Adipose tissue (tissue), 3 donors: ENCODE results near the gene OBSCN. TPM values are rescaled to one million over a fixed set of nuclear protein-coding genes. Genes with fewer than 3 reads are reported as not detected.

ENCODE experiments used
- H3K27ac ChIP-seq: one replicate; pipeline ENCODE4 v1.5.1; 2013; ENCODE audit warnings: low read depth, low read length
- WGBS, 3 donors: extraction: QIAGEN DNeasy Blood & Tissue Kit; methylation state at CpG; one replicate each; pipeline ENCODE4 v1.1.7; 2013; 5-methylcytosine and 5-hydroxymethylcytosine counted together
- polyA plus RNA-seq, 3 donors: library from polyadenylated mRNA; stranded (reverse); fragments of 200-250 nt; gene quantifications; one replicate each; pipeline ENCODE4 v1.2.3, GENCODE V29; 2013
- donor health status: healthy with polysubstance abuse.
- donor health status: Bipolar disorder and iron deficiency.
- donor health status: healthy.

Gene OBSCN
- polyA plus RNA-seq, 3 donors, result 3.0 to 7.9 (median 3.2) TPM

DNA sequence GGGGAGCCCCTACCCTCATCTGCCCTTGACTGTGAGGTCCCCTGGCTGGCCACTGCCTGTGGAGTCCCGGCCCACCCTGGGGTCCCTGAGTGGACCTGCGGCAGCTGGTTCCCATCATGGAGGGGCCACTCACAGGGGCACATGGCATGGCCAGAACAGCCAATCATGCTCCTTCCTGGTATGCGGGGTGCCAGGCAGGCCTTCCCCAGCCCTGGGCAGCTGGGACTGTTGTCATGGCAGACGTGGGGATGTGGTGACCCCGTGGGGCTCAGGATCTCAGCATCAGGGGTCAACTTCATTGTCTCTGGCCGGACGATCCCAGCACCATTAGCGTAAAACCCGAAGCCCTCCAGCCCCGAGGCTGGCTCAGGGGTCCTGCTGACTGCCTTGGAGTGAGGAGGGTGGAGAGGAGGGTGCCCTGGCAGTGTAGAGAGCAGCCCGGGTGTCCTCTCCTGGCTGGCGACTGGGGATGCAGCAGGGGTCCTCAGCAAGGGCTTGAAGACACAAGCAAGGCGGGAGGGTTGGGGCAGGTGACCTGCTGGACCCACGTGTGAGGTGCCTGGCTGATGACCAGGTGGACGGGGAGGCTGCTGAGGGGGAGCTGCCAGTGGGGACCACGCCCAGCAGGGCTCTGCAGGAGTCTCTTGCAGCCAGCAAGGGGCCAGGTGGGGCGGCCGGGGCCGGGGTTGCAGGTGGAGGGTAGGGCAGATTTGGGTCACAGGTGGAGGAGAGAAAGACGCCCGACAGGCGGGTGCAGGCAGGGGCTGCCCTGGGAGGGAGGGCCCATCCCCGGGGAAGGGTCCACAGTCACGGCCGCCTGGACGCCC is 153.7 kb downstream of the OBSCN start:
- WGBS, 3 donors, result 82 to 85% (median 83%) methylated on average over 26 of the region's 26 CpGs
- no peak overlapping the region for H3K27ac ChIP-seq

DNA sequence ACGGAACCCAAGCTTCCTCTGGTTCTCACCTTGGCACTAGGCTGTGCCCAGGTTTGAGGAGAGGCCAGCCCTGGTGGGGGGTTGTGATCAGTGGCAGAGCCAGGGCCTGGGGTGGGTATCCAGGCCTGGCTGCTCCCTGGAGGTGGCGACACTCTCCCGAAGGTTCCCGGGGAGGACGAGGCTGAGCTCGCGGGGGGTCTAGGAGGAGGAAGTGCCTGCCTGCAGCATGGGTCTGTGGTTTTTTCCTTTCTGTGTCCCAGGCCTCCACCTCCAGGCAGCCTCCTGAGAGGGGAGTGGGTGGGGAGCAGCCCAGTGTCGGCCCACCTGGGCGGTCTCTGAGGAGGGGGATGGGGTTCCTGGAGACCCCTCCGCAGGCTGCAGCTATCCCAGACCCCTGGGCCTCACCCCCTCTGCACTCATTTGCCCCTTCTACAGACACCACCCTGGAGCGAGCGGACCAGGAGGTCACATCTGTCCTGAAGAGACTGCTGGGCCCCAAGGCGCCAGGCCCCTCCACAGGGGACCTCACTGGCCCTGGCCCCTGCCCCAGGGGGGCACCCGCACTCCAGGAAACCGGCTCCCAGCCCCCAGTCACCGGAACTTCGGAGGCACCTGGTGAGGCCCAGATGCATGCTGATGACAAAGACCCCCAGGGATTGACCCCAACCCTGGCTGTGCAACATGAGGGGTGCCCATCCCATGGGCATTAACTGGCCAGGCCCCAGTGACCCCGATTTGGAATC is 154.5 kb downstream of the OBSCN start:
- no peak overlapping the region for H3K27ac ChIP-seq
- WGBS, 3 donors, result 72 to 86% (median 81%) methylated on average over 16 to 18 of the region's 18 CpGs

DNA sequence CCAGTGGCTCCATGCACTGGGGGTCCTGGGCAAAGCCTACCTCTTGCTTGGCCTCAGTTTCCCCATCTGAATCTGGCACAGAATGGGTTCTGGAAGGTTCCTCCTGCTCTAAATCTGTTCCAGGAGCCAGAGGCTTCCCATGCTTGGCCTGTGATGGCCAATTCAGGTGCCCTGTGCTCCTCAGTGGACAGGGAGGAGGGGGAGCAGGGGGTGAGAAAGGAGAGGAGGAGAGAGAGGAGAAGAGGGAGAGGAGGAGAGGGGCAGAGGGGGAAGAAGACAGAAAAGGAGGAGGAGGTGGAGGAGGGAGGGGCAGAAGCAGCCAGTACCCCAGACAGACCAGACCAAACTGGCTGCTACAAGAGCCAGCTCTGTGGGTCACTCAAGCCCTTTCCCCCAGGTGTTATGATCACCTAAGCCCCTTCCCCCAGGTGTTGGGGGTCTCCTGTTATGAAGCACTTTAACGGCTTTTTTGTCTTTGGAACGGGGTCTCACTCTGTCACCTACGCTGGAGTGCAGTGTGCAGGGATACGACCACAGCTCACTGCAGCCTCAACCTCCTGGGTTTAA is 155.1 kb downstream of the OBSCN start:
- 85 to 93% (median 90%) methylated on average over 4 of the region's 4 CpGs for WGBS, 3 donors
- H3K27ac ChIP-seq, result no peak overlapping the region

DNA sequence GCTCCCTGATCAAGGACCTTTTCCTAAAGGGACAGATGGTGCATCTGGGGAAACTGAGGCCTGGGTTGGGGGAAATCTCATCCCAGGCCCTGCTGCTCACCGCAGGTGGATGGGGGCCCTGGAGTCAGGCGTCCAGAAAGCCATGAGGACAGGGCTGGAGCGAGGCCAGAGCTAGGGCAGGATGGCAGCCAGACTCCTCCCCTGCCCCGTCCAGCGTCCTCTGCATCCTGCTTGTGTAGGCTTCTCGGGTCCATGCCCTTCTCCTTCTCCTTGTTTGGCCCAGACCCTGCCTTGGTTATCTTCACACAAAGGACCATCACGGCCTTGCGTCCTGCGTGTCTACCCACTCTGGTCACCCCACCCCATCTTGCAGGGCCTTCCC is 155.8 kb downstream of the OBSCN start:
- H3K27ac ChIP-seq, result no peak overlapping the region
- WGBS, 3 donors, result 71 to 74% (median 71%) methylated on average over 9 of the region's 9 CpGs

DNA sequence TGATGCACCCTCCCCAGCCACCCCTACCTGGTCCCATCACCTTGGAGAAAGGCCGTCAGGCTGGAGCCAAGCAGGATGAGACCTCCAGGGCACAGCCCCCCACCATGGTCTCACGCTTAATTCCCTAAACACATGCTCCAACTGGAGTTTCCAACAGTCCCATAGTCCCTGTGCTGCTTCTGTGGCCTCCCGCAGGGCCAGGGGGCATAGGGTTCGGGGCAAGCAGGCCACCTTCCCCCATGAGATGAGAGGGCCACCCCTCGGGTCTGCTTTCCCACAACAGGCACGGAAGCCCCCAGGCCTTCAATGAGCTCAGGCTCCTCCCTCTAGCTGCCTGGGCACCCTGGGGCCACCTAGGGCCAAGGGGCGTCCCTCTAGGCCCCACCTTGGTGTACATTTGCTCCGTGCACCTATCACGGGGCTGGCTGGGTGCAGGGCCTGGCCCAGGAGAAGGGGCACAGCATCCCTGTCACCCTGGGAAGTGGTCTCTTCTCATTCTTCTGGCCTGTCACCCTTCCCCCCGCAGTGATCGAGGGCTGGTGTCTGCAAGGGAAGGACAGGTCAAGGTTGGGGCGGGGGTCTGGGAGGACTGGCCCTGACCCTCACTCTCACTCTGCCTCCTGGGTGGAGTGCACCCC is 156.3 kb downstream of the OBSCN start:
- no peak overlapping the region for H3K27ac ChIP-seq
- WGBS, 3 donors, result 78 to 88% (median 82%) methylated on average over 12 of the region's 12 CpGs

DNA sequence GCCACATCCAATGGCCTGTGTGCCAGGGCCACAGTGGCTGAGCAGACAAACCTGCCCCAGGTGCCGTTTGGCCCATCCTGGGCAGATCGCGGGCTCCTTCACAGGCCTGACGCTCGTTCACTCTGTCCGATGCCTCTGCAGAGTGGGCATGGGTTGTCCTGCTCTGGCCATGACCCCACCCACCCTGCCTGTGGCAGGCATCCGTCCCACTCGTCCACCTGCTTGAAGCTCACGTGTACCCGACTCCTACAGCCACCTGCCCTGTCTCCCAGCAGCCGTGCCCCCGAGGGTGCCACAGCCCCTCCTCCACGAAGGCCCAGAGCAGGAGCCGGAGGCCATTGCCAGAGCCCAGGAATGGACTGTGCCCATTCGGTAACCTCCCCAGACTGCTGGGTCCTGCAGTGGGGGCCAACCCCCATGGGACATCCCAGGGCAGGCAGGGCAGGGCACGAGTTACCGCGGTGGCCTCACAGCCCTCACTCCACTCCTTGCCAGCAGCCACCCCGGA is 156.9 kb downstream of the OBSCN start:
- no peak overlapping the region for H3K27ac ChIP-seq
- WGBS, 3 donors, result 81 to 90% (median 88%) methylated on average over 18 to 19 of the region's 19 CpGs

DNA sequence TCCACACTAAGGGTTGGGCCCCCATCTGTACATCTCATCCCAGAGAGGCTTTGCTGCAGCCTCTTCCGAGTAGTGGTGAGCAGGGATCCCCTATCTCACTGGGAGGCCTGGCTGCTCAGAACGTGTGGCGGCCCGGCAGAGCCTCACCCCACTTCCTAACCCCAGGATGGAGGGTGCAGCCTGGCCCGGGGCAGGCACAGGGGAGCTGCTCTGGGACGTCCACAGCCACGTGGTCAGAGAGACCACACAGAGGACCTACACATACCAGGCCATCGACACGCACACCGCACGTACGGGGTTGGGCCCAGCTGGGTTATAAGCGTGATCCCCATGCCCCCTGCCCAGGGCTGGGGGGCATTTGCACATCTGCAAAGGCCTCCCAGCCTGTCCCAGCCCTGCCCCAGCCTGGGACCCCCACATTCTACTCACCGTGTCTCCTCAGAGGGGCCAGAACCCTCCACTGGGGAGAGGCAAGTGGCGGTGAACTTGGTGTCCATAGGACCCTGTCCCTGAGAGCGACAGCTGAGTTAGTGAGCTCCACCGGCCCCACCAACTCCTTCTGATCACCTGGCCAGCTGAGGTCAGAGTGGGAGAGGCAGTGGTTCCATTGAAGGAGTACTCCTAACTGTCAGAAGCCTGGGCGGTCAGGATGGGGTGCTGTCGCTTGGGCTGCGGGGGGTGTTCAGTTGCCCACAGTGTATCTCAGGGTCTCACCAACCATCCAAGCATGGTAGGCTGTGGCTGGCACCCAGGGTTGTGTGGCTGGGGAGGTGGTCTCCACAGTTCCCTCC is 157.6 kb downstream of the OBSCN start:
- no peak overlapping the region for H3K27ac ChIP-seq
- 85 to 86% (median 86%) methylated on average over 20 of the region's 20 CpGs for WGBS, 3 donors

DNA sequence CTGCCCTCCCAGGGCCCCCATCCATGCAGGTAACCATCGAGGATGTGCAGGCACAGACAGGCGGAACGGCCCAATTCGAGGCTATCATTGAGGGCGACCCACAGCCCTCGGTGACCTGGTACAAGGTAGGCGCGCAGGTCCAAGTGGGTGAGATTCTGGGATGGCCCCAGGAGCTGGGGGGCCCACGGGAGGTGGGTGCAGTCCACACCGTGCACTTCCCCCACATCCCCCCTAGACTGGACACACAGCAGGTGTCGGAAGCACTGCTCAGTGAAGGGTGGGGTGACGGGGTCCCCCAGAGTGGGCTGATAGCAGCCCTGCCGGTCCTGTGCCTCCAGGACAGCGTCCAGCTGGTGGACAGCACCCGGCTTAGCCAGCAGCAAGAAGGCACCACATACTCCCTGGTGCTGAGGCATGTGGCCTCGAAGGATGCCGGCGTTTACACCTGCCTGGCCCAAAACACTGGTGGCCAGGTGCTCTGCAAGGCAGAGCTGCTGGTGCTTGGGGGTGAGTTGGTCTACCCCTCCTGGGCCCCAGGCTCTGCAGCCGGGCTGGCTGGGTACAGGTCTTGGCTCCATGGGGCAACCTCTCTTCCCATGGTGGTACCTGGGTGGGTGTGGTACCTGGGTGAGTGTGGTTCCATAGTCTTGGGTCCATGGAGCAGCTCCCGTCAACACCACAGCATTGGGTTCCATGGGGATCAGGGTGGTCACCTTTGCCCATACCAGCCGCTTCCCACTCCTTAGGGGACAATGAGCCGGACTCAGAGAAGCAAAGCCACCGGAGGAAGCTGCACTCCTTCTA is 158.4 kb downstream of the OBSCN start:
- H3K27ac ChIP-seq, result no peak overlapping the region
- WGBS, 3 donors, result 88 to 91% (median 88%) methylated on average over 22 to 23 of the region's 23 CpGs

DNA sequence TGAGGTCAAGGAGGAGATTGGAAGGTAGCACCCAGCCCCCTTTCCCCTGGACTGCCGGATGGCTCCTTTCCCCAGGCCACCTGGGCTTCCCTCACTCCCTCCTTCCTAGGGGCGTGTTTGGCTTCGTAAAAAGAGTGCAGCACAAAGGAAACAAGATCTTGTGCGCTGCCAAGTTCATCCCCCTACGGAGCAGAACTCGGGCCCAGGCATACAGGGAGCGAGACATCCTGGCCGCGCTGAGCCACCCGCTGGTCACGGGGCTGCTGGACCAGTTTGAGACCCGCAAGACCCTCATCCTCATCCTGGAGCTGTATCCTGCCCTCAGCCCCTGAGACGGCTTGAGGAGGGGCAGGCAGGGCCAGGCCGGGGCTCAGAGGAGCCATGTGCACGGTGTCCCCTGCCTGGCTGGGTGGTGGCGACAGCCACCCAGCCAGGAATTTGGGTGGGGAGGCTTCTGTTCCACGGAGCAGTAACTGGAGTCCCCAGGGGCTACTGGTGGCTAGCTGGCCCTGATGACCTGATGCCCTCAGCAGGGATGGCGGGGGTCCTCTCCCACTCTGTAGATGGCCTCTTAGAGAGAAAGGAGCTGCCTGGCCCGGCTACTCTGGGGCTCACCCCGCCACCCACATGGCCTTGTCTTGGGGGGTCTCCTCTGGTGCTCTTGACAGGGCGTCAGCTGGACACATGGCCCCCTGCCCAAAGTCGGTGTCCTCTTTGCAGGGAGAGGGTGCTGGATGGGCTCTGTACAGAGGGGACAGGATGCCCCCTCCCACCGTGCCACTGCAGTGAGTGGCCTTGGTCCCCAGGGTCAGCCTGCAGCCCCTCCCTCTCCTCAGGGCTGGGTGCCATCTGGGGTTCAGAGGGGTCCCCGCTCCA is 159.3 kb downstream of the OBSCN start:
- WGBS, 3 donors, result 62 to 69% (median 63%) methylated on average over 24 of the region's 24 CpGs
- H3K27ac ChIP-seq, result no peak overlapping the region

DNA sequence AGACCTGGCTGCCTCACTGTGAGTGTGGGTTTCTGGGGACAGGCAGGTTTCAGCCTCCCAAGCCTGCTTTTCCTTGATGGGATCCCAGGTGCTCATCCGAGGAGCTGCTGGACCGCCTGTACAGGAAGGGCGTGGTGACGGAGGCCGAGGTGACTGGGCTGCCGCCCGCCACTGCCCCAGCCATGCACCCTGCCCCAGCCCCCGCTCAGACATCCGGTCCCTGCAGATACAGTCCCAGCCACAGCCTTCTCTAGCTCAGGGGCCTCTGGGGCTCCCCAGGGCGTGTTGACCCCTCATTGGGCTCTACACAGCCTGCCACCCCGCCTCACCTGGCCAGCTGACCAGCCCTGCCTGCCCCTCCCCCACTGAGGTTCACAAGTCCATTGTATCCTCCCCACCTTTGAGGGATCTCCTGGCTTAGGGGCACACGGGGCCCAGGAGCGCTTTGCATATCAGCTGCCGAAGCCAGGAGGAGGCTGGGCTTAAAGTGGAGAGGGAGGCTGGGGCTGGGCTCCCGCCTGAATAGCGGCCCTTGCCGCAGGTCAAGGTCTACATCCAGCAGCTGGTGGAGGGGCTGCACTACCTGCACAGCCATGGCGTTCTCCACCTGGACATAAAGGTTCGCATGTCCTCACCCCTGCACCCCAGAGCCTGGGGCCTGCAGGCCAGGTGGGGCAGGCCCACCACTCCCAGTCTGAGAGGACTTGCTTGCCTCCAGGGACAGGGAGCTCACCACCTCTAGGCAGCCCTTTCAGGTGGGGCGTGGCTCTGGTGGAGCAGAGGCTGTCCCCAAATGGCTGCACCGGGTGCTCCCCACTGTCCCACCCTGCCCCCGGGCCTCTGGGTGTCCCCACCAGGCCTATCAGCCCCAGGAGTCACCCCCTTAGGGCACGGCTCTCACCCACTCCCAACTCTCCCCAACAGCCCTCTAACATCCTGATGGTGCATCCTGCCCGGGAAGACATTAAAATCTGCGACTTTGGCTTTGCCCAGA is 160.3 kb downstream of the OBSCN start:
- no peak overlapping the region for H3K27ac ChIP-seq
- WGBS, 3 donors, result 40 to 60% (median 47%) methylated on average over 23 to 25 of the region's 25 CpGs

DNA sequence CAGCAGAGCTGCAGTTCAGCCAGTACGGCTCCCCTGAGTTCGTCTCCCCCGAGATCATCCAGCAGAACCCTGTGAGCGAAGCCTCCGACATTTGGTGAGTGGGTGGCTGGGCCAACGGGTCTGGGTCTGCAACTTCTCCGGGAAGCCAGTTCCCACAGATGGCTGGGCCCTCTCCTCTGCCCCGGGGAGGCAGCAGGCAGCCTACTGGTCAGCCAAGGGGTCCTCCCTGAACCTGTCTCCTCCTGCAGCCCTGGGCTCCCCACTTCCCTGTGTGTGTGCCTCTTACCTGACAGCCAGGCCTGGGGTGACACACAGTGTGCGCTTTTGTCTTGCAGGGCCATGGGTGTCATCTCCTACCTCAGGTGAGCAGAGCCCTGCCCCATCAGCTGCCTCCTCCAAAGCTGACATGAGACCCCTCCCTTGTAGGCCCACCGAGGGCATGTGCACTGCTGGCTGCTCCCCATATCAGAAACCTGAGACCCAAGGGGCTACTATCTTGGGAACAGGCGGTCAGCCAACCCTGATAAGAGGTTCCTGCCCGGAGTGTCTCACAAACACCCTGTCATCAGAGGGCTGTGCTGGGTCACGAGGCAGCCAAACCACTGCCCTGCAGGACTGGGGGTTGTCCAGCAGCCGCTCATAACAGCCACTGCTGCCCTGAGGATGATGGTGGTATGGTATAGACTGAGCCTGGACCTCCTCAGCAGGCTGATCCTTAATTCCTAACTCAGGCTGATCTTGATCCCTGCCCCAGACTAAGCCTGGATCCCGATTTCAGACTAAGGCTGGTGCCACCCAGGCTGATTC is 161.2 kb downstream of the OBSCN start:
- H3K27ac ChIP-seq, result no peak overlapping the region
- 67 to 81% (median 74%) methylated on average over 15 of the region's 15 CpGs for WGBS, 3 donors

DNA sequence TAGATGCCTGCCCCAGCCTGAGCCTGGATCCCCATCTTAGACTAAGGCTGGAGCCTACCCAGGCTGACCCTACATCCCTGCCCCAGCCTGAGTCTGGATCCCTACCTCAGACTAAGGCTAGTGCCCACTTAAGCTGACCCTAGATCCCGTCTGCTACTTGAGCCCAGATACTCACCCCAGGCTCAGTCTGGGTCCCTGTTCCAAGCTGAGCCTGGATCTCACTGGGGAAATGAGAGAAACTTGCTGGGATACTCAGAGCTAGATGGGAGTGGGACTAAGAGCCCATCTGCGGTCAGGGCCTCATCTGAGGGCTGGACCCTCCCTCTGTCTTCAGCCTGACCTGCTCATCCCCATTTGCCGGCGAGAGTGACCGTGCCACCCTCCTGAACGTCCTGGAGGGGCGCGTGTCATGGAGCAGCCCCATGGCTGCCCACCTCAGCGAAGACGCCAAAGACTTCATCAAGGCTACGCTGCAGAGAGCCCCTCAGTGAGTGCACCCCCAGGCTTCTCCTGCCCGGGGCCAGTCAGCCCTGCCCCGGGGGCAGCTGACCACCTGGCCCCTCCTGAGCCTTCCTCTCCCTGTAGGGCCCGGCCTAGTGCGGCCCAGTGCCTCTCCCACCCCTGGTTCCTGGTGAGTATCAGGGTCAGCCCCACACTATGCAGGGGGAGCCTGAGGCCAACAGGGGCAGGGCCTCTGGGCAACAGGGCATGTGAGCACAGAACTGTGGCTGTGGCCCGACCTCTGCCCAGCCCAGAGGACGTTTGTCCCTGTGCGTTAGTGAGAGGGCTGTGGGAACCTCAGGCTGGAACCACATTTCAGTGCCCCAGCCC is 162.0 kb downstream of the OBSCN start:
- 91 to 94% (median 92%) methylated on average over 18 of the region's 18 CpGs for WGBS, 3 donors
- H3K27ac ChIP-seq, result no peak overlapping the region

DNA sequence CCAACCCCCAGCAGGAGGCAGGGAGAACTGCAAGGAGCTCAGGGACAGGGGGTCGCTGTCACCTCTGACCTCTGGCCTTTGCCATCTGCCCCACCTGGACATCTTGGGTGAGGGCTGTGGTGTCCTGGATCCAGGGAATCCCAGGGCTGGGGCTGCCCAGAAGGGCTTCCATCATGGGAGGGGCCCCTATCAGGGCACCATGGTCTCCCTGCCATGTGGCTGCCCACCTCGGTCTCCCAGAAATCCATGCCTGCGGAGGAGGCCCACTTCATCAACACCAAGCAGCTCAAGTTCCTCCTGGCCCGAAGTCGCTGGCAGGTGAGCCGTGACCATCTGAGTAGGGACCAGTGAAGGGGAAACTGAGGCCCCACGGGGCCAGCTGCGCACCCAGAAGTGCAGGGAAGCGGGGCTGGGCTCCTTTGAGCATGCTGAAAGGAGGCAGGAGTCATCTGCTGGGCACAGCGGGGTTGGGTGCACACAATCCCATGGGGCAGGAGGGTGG is 162.6 kb downstream of the OBSCN start:
- no peak overlapping the region for H3K27ac ChIP-seq
- WGBS, 3 donors, result 84 to 92% (median 90%) methylated on average over 10 of the region's 10 CpGs
